Hematopoietic multipotent progenitor cell treated with erythropoietin and hydrocortisone succinate and interleukin-3 and kit ligand, for 6 days (in vitro differentiated cells): Measurements from ENCODE around the gene FBN1.

Experiments used
- DNase-seq: peaks from one replicate; pipeline ENCODE4 v3.0.0-alpha.2; 2015

Gene FBN1

DNA sequence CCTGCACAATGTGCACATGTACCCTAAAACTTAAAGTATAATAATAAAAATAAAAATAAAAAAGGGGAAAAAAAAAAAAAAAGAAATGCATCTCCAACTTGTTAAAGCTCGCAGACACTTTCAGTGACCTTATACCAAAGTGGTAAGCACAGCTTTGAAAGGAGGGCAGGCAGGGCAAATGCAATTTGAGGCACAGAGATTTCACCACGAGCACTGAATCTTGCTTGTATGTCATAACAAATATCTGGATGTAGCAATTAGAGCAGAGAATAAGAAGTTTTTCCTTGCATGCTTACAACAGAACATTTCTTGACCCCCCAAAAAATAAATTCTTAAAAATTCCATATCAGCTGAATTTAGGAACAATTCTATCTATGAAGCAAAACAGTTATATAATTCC, 66.5 kb downstream of the FBN1 start:
- DNase-seq: no peak

DNA sequence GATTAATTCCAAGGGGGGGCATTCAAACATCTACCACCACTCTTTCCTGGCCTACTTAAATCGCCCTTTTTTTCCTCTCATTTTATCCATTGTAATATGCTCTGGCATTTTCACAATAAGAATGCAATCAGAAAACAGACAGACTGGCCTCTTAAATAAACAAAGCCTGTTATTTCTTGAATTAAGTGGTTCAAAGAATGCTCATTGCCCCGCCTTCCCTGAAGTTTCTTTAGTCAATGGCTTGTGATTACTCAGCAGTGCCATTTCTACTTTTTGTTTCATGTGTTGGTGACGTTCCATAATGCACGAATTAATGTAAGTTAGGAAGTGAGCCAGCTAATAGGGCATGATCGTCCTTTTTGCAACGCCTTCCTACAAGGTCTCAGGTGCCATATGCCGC, 68.0 kb downstream of the FBN1 start:
- no peak for DNase-seq

DNA sequence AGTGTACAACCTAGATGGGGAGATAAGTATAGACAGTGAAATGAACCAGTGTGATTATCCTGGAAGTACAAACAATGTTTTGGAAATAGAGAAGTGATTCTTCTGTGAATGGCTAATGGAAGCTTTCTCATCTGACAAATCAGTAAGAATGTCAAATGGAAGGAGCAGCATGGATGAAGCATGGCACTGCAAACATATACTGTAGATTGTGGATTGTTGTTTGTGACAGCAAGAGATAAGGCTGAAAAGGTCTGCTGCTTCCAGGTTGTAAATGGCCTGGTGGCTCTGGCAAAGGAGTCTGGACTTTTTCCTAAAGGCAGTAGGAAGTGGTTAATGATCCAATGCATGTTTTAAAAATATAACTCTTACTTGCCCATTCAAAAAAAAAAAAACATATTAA, 71.3 kb downstream of the FBN1 start:
- DNase-seq: no peak

DNA sequence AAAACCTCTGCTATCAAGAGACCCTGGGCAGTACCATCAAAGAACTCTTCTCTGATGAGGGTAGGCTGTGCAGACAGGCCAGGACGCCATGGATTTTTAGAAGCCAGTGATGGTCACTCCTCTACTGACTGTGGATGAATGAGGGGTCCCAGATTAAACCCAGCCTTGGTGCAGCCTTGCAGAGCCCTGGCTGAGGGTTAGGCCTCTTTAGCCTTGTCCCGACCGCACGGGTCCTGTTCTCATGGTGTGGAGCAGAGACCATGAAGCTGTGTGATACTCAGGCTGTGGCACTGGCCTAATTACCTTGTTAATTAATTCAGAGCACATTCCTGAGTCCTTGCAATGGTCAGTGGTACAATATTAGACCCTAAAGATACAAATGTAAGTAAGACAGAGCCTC, 71.7 kb downstream of the FBN1 start:
- DNase-seq: no peak

DNA sequence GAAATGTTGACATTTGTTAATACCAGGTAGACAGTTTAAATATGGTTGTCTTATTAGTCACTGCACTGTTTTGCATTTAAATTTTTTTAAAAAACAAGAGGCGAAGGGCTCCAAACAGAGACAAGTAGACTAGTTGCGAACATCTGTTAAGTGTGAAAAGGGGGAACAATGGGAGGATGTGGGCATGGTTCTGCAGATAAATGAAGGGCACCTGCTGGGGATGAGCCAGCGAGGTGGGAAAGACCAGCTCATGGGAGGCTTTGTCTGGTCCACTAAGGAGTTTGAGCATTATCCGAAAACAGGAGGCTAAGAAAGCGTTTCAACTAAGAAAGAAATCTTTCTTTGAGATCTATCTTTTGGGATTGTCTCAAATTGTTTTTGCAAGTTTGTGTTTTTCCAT, 72.7 kb downstream of the FBN1 start:
- DNase-seq: no peak

DNA sequence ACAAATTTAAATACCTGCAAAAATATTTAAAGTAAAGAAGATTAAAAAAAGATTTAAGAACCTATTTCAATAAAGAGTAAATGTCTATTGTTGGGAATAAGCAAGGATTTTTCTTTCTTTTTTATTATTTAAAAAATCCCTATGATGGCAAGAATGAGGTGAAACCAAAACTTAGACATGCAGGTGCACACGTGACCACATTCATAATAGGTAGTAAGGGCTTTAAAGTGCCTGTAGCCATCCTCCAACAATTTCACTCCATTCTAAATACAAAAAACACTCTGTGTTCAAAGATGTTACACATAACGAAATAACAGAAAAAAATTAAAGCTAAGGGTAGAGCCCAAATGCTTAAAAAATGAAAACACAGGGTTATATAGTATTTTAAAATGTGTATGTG, 74.0 kb downstream of the FBN1 start:
- DNase-seq: no peak

DNA sequence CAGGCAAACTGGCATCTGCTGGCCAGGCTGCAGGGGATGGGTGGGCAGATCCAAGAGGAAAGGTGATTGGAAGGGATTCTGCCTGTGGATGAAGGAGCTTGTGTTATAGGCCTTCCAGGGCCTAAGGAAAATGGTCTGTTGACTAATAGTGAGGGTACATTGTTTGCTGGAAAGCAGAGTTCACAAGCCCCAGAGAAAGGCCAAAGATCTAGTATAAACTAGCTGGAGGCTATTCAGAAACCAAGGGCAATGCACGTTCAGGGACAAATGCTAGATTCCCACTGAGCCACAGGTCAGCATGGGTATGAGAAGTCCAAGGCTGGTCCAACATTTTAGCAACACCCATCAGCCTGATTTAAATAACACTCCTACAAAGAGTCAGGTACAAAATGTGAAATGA, 74.7 kb downstream of the FBN1 start:
- DNase-seq: no peak

DNA sequence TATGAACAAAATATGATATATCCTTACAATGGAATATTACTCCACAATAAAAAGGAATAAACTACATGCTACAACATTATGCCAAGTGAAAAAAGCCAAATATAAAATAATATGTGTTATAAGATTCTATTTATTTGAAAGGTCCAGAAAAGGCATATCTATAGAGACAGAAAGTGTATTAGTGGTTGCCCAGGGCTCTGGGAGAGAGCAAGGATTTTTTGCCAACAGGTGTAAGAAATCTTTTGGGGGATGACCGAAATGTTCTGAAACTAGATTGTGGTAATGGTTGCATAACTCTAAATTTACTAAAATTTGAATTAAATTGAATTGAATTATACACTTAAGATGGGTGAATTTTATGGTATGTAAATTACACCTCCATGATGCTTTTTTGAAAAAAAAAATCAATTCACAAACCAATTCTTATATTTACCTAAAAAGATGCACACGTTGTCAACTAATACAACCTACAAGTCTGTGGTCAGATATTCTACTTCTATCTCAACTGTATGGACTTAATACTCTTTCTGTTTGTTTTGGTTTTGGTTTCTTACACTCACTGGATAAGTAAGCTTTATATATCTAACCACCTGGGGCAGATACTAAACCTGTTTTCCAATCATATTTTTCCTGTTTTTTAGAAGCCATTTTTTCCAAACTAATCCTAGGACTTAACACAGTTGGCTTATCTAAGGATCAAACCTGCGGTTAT, 75.8 kb downstream of the FBN1 start:
- DNase-seq: no peak

DNA sequence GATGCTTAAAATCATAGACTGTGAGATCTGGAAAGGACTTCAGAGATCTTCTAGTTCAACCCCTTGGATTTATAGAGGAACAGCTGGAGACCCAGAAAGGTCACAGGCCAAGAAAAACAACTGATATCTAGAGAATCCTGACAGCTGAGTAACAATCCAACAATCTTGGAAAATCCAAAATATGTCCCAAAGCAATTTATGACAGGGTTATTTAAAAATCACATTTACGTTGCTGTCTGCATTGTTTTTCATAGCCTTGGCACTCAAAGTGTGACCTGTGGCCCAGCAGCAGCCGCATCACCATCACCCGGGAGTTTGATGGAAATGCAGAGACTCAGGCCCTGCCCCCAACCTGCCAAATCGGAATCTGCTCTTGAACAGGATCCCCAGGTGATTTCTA, 78.8 kb downstream of the FBN1 start:
- no peak for DNase-seq

DNA sequence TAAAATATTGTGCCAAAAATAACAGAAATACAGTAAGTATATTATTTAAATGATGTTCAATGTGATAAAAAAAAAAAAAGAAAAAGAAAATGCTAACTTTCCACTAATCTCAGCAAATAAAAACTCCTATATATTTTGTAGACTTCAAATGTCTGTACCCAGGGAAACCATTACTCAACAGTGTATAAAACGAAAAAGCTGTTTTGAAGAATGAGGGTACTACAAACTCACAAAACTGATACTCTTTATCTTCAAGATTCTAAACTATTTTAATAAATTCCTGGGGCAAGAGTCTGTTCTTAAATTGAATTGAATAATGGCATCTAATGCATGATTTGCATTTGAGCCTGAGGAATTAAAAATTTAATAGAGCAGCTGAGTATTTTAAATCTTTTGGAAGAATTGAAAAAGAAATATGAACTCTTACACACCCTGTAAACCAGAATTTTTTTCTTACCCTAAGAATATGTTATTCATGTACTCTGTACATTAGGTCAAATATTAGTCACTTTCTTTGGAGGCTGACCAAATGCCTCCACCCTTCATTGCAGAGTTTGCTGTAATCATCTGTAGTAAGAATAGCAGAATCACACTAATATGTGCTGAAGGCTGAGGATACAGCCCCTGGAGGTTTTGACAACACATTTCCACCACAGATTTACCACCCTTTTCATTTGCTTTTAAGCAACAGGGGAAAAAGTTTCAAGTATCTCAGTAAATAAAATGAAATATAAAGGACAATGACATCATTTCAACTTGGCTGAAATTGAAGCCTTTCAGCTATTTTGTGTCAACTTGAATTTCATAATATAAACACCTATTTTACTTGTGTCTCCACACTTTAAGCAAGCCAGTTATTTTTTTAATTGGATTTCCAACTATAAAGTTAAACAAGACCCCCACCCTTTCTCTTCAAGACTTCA, 79.7 kb downstream of the FBN1 start:
- DNase-seq: peak; percentile 70

DNA sequence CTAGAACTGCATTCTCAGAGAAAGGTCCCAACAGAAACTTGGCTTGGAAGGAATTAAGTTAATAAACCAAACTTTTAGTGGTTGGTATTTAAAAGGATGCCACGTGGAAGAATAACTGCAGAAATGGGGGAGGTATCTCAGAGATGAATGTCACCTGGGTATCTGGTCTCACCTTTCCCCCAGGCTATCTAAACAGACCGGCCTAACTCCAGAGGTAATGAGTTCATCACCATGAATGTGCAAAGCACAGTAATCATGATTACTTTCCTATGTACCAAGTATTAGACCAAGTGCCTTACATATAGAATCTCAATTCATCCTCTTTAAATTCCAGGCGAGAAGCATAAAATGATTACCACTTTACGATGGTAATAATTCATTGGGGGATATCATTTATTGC, 80.8 kb downstream of the FBN1 start:
- no peak for DNase-seq

DNA sequence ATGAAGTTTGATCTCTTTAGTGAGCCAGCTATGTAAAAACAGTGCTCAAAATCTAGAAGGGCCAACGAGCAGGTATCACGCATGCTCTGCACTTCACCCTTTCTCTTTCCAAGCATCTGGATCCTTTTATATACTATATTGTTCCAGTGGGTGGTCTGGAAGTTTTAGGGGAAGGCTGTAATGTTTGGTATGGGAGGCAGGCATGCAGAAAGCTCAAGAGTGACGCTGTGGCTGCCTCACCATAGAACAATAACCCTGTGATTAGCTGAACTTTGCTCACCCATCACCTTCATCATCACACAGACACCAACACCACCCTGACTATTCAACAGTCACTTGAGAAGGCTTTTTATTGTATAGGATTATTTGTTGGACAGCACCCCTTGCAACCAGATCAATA, 81.6 kb downstream of the FBN1 start:
- no peak for DNase-seq

DNA sequence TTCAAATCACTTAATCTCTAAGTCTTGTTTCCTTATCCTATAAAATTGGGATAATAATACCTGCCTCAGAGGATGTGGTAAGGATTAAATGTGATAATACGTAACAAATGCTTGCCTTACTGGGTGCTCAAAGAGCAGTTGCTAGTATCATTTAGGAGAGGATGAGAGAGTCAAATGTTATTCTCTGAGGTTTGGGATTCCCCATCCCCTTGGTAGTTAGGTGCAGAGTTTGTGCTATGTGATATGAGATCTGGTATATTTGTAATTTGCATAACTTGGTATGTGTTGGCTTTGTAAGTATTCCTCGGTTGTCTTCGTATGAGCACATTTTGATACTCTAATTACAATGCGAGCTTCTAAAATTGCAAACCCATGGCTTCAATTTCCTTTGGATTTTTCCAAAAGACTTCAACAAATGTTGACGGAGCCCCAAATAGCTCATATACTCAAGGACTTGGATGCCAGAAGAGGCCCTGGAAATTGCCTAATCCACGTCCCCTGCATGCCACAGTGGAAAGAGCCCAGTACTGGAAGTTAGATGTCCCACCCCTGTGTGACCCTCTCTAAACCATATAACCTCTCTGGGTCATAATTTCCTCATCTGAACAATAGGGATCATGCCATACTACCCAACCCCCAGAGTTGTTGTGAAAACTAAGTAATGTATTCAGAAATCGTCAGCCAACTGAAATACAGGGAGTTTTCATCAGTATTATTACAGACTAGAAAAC, 85.0 kb downstream of the FBN1 start:
- no peak for DNase-seq

DNA sequence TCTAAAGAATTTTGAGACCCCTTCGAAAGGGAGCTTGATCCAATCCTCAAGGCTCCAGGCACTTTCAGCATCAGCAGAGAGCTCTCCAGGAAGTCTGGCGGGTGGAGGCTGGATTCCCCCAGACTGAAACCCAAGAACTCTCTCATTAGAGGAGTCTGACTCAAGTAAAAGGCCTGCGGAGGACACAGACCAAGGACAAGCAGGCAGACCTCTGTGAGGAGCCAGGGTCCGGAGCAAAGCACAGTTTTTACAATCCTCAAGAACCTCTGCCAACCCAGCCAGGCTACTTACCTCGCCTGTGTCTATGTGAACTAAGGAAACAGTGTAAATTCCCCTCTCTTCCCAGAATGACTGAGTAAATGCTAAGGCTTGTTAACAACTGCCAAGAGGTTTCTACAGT, 86.2 kb downstream of the FBN1 start:
- no peak for DNase-seq

DNA sequence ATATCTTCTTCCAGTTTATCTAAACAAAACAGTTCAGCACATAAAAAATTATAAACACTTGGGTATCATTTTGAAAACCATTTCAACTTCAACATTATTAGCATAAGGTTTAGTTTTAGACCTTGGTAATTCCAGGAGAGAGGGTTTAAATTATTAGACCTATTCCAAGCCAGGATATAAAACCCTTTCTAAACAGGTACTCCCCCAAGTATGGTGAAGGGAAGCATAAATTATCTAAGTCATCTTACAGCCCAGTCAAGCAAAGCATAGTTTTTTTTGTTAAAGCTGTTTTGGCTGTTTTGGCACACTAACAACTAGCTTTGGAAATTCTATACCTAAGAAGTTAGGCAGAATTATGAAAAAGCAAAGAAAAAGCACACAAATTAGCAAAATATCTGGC, 87.3 kb downstream of the FBN1 start:
- DNase-seq: no peak

DNA sequence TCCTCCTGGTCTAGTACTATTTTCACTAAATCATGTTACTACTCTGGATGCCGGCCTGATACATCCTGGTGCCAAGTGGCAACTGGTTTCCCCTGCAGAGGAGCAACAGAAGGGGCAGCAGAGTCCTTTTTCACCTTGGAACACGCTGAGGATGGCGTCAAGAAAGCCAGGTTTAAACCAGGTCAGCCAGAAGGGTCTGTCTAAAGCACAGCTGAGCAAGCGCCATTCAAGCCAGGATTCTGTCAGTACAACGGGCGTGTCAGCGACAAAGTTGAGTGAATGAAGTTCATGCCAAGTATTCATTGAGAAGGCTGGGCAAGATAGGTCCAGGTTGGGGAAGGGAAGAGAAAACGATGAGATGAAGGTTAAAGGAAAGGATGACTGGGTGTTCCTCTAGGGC, 88.2 kb downstream of the FBN1 start:
- DNase-seq: no peak

DNA sequence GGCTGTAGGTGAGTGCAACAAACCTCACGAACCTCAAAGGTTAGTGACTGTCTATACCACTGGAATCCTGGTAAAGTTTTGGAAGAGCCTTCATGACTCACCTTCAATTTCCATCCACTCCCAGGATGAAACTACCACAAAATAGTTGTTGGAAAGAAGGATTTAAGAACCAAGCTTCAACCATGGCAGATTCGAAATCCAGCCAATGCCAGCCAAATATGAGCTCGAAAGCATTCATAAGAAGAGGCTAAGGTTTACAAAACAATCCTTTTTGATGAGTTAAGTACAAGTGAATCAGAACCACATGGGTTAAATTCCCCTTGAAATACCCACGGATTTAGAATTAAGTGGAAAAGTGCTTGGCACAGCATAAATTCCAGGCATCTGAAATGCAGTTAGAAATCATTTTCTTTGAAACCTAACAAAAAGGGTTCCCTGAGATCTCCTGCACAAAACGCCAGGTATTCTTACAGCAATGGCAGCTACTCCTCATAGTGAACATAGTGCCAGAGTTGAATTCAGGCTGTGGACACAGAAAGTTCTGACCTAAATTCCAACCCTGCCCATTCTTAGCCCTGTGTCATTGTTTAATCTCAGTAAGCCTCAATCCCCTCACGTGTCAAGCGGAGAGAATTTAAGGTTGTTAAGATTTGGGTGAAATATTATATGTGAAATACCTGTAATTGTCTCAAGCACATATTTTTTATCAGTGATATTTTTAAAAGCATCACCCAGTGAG, 89.2 kb downstream of the FBN1 start:
- no peak for DNase-seq

DNA sequence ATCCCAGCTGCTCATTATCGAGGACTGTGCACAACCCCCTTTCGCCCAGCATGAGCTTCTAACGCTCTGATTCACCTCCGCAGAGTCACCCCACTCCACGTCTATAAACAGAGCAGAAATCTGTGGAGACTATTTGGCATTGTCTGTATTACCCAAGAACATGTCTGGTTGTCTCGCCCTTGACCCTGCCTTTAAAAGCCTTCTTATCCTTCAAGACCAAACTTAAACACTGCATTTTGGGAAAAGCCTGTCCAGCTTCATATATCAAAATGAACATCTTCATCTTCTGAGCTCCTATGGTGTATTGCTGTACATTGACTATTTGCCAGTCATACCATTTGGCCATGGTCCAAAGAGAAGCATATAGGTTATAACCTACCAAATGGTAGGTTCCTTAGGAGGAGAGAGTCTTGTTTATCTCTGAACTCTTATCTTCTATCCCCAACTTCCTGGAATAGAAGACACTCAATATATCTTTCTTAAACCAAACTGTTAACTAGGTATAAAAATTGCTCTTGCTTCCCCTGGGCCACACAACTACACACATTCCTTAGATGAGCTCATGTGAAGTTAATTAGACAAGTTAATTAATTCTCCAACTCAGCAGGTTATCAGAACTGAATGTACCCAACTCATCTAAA, 90.1 kb downstream of the FBN1 start:
- peak; percentile 85 for DNase-seq

DNA sequence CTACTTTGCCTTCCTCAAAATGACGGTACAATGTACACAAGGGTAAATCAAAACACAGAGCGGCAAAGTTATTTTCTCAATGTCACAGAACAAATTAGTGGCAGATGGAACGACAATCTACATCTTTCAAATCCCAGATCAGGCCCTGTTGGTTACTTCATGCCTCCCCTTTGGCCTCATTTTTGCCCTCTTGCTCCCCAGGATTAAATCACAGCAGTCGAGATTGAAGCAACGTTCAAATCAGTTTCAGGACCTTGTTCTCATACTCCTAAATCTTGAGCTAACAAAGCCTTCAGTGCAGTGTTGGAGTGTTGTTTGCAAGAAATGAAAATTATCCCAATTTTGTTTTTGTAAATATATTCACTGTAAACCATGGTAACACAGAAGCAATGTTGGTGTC, 91.4 kb downstream of the FBN1 start:
- no peak for DNase-seq

DNA sequence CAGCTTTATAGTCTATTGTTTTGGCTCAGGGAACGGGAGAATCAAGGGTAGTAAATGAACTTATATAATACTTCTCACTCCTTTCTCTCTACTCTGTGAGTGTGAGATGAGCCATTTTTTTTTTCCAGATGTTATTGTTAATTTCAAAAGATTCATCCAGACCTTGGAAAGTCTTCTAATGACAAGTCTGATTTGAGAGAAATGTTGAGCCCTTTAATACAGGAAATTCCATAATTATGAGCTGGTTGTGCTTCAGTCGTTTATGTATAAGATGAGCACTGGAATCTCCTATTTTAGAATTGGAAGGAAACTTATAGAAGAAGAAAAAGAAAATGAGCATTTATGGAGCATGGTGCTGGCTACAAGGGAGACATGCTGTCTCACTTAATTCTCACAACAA, 92.0 kb downstream of the FBN1 start:
- no peak for DNase-seq

DNA sequence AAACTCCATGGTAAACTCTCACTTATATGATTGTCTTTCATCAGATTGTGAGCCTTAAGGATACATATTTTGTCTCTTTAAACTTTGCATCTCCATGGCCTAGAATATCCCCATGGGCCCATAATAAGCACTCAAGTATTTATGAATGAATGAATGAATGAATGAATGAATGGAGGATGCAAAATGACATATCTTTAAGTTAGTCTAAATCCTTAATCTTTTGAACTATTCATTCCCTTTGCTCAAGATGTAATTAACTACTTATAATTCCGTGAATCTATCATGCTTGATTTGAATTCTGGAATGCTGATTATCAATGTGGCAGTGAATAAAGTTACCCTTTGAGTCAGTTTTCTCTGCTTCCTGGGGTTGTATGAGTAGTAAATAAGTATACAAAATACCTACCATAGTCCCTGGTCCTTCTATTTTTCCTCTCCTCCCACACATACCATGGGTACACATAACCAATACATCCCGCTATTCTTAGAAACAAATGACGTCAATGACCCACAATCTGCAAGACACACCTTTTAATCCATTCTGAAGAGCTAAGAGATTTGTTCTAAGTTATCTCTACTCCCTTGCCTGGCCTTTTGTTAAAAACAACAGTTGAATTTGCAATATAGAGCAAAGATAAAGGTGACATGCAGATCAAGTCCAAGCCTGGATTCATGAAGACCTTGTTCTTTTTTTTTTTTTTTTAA, 94.5 kb downstream of the FBN1 start:
- peak; percentile 29 for DNase-seq

DNA sequence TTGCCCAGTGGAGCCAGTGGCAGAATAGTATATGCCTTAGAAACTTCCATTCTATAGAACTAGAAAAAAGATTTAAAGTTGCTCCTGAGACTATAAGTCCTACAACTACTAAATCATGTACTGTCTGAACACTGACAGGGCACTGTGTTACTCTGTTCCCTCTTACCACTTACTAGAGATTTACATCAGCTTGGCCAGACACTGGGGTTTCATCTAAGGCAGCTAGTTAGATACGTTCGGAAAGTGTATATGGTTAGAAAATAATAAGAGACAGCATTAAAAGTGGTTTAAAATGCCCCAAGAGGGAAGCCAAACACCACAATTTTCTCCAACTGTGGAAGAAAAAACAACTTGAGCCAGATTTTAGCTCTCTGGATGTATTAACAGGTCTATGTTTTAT, 97.1 kb downstream of the FBN1 start:
- no peak for DNase-seq
